GM21786 (cell line): Measurements from ENCODE around the gene PHF5A.

ENCODE experiments used
- ATAC-seq: cut with Tn5 transposase; IDR thresholded peaks from one replicate; pipeline ENCODE4 v1.9.1; 2021; ENCODE audit not compliant: unreplicated experiment

The PHF5A gene

GRCh38 chr22:41468381-41469217 is at the start of gene PHF5A, which contains the start of gene ACO2:
Gene PHF5A, minus strand, starts transcription at chr22:41468692. Its CDS starts 39 bp downstream, at chr22:41468653.
Gene ACO2, plus strand, starts transcription at chr22:41469117. Its CDS starts 30 bp downstream, at chr22:41469147.
- ATAC-seq = peak; percentile 90

DNA sequence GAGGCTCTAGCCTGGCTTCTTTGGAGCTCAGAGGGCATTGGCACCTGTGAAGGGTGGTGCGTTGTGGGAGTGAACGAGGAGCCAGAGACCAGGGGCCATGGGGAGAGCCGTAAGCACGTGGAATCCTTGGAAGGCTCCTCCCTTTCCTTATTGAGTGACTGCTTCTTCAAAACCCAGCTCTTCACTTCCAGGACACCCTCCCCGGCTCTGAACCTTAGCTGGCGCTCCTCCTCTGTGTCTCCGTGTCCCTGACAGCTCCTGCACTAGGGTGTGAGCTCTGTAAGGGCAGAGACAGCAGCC is 49.5 kb upstream of the PHF5A start:
- no peak for ATAC-seq

DNA sequence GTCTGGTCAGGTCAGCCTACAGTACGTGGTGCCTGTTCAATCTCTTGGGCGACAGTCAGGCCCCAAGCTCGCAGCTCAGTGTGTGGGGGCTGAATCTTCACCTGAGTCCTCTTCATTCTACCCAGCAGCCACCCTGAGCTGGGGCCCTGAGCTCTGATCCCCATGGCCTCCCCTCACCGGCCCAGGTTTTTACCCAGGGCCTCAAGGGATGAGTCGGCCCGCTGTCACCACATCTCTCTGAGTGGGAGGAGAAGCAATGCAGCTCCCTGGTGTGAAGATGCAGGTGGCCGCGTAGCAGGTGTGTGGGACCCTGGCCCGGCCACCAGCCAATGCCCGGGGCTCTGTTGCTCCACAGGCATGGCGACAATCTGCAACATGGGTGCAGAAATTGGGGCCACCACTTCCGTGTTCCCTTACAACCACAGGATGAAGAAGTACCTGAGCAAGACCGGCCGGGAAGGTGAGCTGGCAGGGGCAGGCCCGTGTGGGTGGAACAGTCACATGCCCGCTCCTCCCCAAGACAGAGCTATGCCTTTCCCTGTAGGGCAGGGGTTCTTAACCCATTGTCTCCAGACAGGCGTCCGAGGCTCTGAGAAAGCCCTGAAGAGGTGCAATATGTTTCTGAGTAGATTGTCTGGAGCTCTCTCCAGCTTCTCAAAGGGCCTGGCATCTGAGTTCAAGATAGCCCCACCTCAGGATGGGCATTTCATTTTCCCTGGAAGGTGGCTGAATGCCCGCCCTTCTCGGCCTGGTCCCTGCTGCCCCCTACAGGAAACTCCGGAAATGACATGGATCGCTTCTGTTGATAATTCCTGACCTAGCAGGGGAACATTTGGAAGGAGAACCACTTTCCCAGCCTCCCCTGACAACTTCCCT is 48.9 kb upstream of the PHF5A start:
- no peak for ATAC-seq

DNA sequence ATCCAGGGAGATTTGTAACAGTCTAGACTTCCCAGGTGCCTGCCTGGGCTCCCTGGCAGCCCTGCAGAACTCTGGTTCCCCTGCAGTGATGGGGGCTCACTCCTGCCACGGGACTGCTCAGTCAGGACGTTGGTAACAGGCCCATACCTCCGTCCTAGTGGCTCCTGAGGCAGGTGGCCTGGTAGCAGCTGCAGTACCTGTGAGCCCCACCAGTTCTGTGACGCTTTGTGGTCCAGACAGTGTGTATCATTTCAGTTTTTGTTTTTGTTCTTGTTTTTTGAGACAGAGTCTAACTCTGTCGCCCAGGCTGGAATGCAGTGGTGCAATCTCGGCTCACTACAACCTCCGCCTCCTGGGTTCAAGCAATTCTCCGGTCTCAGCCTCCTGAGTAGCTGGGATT is 48.0 kb upstream of the PHF5A start:
- ATAC-seq = no peak

DNA sequence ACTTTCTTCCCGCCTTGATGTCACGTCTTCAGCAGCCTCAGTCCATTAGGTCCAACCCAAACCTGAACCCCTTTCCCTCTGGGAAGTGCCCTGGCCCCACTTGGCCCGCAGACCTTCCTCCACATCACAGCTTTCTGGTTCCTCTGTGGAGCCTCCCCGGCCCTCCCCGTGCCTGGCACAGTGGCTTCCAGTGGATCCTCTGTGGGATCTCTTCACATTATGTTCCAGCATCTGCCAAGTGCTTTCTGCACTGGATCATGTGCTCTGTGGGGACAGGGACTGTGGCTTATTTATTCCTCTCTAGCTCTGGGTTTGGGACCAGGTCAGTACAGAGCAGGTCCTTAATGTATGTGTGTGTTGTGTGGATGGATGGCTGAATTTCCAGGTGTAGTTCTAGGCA is 44.9 kb upstream of the PHF5A start:
- no peak for ATAC-seq

GRCh38 chr22:41512421-41513194 is 44.1 kb upstream of the PHF5A start:
- no peak for ATAC-seq

- ATAC-seq = no peak
These were observed 43.1 kb upstream of the PHF5A start for GRCh38 chr22:41511521-41511968.

DNA sequence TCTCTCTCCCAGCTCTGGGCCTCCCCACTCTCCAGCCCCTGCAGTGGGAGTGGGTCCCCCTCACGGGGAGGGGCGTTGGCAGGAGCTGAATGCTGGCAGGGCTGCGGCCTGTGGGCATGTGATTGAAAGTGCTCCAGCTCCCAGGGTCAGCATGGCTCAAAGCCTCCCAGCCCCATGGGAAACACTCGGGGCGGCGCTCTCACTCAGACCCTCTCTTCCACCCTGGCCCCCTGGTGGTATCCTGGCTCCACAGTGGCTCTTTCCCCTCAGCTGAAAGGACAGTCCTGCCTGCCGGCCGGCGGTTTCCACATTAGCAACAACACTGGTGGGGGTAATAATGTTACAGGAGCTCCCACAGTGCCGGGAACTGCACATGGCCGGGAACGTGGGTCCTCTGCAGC is 40.3 kb upstream of the PHF5A start:
- ATAC-seq = no peak

- ATAC-seq = no peak
These were observed 39.0 kb upstream of the PHF5A start for GRCh38 chr22:41507330-41508063.

GRCh38 chr22:41505511-41506220 is 37.2 kb upstream of the PHF5A start:
- ATAC-seq = no peak

- ATAC-seq = no peak
These were observed 36.3 kb upstream of the PHF5A start for GRCh38 chr22:41504816-41505215.

DNA sequence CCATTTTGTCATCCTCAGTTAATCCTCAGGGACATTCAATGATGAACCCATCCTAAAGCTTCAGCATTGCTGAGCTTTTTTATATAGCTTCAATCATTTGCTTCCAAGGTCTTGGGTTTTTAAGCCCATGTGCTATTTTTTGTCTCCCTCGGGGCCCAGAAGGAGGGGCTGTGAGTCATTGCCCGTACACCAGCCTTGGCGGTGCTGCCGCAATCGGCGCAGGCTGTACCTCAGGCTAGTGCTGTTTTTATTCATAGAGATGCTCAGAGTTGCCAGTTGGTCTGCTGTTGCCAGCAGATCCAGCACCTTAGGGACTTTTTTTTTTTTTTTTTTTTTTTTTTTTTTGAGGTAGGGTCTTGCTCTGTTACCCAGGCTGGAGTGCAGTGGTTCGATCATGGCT is 35.9 kb upstream of the PHF5A start:
- ATAC-seq = no peak

- no peak for ATAC-seq
These were observed 32.7 kb upstream of the PHF5A start for GRCh38 chr22:41501209-41501608.

- ATAC-seq = no peak
These were observed 31.8 kb upstream of the PHF5A start for GRCh38 chr22:41500303-41500702.

DNA sequence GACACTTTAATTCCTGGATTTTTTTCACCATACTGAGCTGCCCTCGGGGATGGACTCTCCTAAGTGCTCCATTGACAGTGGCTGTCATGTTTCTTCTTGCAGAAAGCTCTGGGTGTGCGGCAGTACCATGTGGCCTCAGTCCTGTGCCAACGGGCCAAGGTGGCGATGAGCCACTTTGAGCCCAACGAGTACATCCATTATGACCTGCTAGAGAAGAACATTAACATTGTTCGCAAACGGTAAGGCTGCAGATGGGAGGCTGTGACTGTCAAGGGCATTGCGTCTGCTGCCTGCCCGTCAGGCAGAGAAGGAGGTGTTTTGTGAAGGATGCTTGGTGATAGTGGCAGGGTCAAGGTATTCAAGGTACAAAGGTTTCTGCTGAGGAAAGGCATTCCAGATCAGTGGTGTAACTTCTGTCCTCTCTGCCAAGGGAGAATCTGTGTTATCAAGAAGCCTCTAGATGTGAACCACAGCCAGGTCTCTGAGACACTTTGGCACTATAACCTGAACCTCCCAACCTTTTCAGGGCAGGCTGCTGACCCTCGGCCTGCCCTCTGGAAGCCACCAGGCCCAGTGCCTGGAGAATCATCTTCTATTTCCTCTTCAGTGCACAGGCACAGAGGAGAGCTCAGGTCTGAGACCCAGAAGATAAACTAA is 31.3 kb upstream of the PHF5A start:
- no peak for ATAC-seq

DNA sequence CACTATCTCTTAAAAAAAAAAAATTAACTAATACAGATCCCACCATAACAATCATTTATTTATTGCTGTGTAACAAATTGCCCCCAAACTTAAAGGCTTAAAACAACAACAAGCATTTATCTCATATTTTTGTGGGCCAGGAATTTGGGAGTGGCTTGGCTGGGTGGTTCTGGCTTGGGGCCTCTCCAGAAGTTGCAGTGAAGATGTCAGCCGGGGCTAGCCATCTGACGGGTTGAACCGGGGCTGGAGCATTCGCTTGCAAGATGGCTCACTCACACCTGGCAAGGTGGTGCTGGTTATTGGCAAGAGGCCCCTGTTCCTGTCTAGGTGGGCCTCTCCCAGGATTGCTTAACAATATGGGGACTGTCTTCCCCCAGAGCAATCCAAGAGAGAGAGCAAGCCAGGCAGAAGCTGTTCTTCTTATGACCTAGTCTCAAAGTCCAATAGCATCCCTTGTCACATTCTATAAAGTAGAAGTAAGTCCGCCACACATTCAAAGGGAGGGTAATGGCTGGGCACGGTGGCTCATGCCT is 29.9 kb upstream of the PHF5A start:
- no peak for ATAC-seq

- ATAC-seq = no peak
These were observed 23.0 kb upstream of the PHF5A start for GRCh38 chr22:41491374-41492100.

DNA sequence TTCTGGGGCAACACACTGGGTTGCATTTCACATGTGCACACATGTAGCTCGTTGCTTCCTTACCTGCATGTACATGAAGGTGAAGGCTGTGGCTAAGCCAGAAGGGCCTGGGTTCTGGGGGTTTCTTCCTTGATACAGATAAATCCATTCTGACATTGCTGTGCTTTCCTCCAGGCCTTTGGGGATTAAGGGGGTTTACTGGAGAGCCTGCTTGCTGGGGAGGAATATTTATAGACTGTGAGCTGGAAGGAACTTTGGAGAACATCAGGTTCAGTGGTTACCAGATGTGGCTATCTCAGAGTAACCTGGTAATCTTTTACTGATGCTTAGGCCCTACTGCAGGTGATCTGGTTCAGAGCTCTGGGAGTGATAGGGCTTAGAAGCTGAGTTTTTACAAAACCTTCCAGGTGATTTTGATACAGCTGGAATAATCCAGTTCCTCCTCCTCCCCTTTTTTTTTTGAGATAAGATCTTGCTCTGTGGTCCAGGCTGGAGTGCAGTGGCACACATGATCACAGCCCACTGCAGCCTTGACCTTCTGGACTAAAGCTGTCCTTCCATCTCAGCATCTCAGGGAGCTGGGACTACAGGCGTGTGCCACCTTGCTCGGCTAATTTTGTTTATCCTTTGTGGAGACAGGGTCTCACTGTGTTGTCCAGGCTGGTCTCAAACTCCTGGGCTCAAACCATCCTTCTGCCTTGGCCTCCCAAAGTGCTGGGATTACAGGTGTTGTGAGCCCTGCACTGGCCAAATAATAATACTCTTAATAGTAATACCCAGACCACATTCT is 20.3 kb upstream of the PHF5A start:
- no peak for ATAC-seq
